ENCODE data around the gene FNBP1. TPM values are rescaled to one million over a fixed set of nuclear protein-coding genes. Genes with fewer than 3 reads are reported as not detected.

The FNBP1 gene
- total RNA-seq, 2 experiments from 2014 or later, result 215 to 228 TPM

DNA sequence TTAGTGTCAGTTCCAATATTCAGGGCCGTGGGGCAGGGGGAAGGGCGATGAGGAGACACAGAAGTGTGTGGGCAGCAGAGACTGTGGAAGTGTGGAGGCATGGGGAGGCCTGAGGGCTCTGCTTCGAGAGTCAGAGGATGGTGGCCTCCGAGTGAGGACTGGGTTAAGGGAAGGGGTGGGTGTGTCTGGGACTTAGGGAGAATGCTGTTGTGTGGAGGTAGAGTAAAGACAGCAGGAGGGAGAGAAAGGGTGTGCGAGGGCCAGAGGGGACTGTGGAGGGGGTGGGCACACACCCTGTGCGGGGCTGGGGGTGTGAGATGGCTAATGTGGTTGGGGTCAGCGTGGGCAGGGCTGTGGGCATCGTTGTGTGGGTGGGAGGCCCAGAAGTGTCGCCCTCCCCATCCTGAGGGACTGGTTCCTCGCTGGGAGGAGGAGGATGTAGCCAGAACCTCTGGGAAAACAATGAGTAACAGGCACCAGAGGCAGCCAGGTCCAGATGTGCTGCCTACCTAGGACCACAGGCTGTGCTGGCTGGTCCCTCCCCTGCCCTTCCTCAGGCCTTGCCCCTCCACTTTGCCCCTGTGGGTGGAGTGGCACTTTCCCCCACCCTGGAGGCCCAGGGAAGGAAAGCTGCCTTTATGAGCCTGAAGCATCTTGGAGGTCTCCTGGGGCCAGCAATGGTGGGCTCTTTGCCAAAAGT, 203.5 kb downstream of the FNBP1 start:
- Mint-ChIP-seq H3K4me1 (ENCODE audit: low read depth) (peaks cover 54% of the 10 kb centered on the region), H3K36me3 (peaks cover 3% of the 10 kb centered on the region), H3K27me3 (no peaks in the 10 kb centered on the region), H3K9me3 (no peaks in the 10 kb centered on the region), H3K27ac (peak overlapping the region; percentile 82), H3K4me3 (peak overlapping the region; percentile 53)
- intact Hi-C loops (cut with micrococcal nuclease), result loop anchor here (2.0 to 5.0 kb wide), 3 partner anchors 21 to 403 kb away; no protein-coding TSS in a partner anchor
- DNase-seq, result peak; percentile 19
- ChIA-PET CTCF (interaction anchor here (1.3 to 1.5 kb wide), 2 partner anchors 46 to 267 kb away, joined by 3 to 8 read pairs; no protein-coding TSS in a partner anchor), POLR2A (interaction anchor here (1.3 kb wide), 1 partner anchor 29 kb away, joined by 4 read pairs; no protein-coding TSS in a partner anchor)

GRCh38 chr9:129838707-129839259, 204.2 kb downstream of the FNBP1 start:
- Mint-ChIP-seq H3K9me3 (no peaks in the 10 kb centered on the region), H3K27me3 (no peaks in the 10 kb centered on the region), H3K4me1 (ENCODE audit: low read depth) (peaks cover 61% of the 10 kb centered on the region), H3K27ac (peak overlapping the region; percentile 82), H3K36me3 (peaks cover 3% of the 10 kb centered on the region), H3K4me3 (peak overlapping the region; percentile 53)
- ChIA-PET CTCF (interaction anchor here (1.3 to 1.5 kb wide), 2 partner anchors 47 to 268 kb away, joined by 3 to 8 read pairs; no protein-coding TSS in a partner anchor), POLR2A (interaction anchor here (1.3 to 5.0 kb wide), 2 partner anchors 26 to 30 kb away, joined by 4 to 35 read pairs; no protein-coding TSS in a partner anchor)
- peak; percentile 68 for DNase-seq
- intact Hi-C loops (cut with micrococcal nuclease), result loop anchor here (2.0 to 5.0 kb wide), 3 partner anchors 22 to 404 kb away; no protein-coding TSS in a partner anchor

Small RNA genes within 50 kb of the gene (microRNA-seq; reads per million reads assigned to microRNA genes)
- not detected for gene MIR6855 (ENCODE audit: borderline microRNAs expressed, borderline number of aligned reads, borderline replicate concordance)

Other genes with a start within 250 kb of the FNBP1 start
- 10 to 100 TPM; 20.6 to 23.0 TPM for gene TOR1B, start 240.0 kb downstream of the FNBP1 start, total RNA-seq
- 10 to 100 TPM; 38.5 to 41.6 TPM for gene TOR1A, start 219.1 kb downstream of the FNBP1 start, total RNA-seq
- gene C9orf78, start 207.9 kb downstream of the FNBP1 start, total RNA-seq, result 10 to 100 TPM; 43.6 to 47.0 TPM
- gene USP20, start 207.7 kb downstream of the FNBP1 start, total RNA-seq, result 10 to 100 TPM; 51.6 to 55.3 TPM
- 10 to 100 TPM; 20.7 to 22.8 TPM for gene GPR107, start 10.7 kb upstream of the FNBP1 start, total RNA-seq
- gene NCS1, start 129.2 kb upstream of the FNBP1 start, total RNA-seq, result 10 to 100 TPM; 26.8 to 29.1 TPM
- not detected for gene HMCN2, start 222.6 kb upstream of the FNBP1 start, total RNA-seq